Stimulated activated CD8-positive, alpha-beta memory T cell treated with anti-CD3 and anti-CD28 coated beads, Interleukin-7, amount 100 ng/mL, for 48 hours (primary cell): Measurements from ENCODE around the gene ZNF121.

Source experiments
- DNase-seq, 2 donors: peaks; one replicate each; pipeline ENCODE4 v3.0.0-alpha.2; 2020; ENCODE audit warnings: low read depth in 1 of 2; ENCODE audit errors: extremely low read depth in 1 of 2

Gene ZNF121

GRCh38 chr19:9538183-9539058, 45.9 kb downstream of the ZNF121 start, which contains the start of gene ZNF426:
Gene ZNF426, minus strand, starts transcription at chr19:9538645. Its CDS starts 2,413 bp downstream, at chr19:9536232.
- peak; percentile 69 to 79 for DNase-seq

DNA sequence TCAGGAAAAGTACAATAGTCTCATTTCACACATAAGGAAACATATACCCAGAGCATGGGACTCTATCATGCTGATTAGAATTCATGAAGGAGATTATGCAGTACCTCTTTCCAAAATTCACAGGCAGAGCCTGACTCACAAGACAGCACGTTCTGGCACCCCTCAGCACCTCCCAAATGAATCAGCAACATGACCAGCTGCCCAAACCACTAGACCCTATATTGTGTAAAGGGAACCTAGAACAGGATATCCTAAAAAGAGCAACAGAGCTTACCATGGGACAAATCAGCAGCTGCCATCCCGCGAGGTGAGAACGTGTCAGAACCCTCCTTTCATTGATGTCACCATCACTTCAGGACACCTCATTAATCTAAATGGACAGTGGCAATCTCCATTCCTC, 48.4 kb downstream of the ZNF121 start:
- no peak for DNase-seq

DNA sequence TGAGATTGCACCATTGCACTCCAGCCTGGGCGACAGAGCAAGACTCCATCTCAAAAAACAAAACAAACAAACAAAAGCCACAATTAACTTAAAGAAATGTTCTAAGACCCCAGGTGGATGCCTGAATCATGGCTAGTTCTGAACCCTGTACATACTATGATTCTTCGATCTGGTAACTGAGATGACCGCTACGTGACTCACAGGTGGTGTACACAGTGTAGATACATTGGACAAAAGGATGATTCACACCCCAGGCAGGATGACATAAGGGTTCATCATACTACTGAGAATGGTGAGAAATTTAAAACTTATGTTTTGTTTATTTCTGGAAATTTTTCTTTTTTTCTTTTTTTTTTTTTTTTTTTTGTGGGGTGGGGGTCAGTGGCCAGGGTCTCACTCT, 52.4 kb downstream of the ZNF121 start:
- DNase-seq, result peak in 1 of 2 donors; percentile 23

DNA sequence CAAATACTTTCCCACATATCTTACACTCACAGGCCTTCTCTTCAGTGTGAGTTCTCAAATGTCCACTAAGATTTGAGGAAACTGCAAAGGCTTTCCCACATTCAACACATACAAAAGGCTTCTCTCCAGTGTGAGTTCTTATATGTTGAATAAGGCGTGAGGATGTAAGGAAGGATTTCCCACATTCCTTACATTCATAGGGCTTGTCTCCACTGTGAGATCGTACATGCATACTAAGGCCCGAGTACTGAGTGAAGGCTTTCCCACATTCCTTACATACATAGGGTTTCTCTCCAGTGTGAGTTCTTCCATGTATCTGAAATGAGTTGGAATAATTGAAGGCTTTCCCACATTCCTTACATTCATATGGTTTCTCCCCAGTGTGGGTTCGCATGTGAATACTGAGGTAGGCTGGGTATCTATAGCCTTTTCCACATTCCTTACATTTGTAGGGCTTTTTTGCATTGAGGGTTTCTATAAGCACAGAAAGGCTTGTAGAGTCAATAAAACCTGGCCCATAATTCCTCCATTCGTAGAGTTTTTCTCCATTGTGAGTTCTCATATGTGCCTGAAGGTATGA, 55.5 kb downstream of the ZNF121 start:
- DNase-seq, result no peak

- DNase-seq, result no peak
Observed at GRCh38 chr19:9523885-9524474, 60.3 kb downstream of the ZNF121 start.
